OCI-LY7 (cell line): ENCODE data around the gene NREP. TPM values are rescaled to one million over a fixed set of nuclear protein-coding genes. Genes with fewer than 3 reads are reported as not detected.

ENCODE experiments used
- small RNA-seq: library from RNA; depleted of rRNA; stranded (forward); fragments of <200 nt; gene quantifications from one replicate; pipeline ENCODE3, GENCODE V24; 2014
- total RNA-seq, 2 experiments: library from RNA; depleted of rRNA in 1 of 2; stranded (reverse); fragments of >200 nt in 1 of 2; shearing (Covaris generic) in 1 of 2; gene quantifications; 2 replicates each; pipeline ENCODE4 v1.2.3, GENCODE V29; 2014 to 2022

Gene NREP
- total RNA-seq, 2 experiments from 2014 or later, result 40.0 to 100 TPM

Small RNA genes lying within 50 kb of the gene (small RNA-seq; reads per million reads assigned to genes)
- not detected for gene RN7SKP57

Other genes with a start within 250 kb of the NREP start
- gene STARD4, start 244.7 kb downstream of the NREP start, total RNA-seq (2014; rRNA removed; shearing (Covaris generic)), result 28.1 and 30.4 TPM in 2 replicates
- gene STARD4, start 244.7 kb downstream of the NREP start, total RNA-seq (2022), result 37.3 and 43.8 TPM in 2 replicates